Kidney capillary endothelial cell (primary cell): ENCODE data around the gene PGBD5.

Experiments
- DNase-seq: peaks from one replicate; pipeline ENCODE4 v3.0.0-alpha.2; 2018; ENCODE audit warnings: low spot score

The PGBD5 gene

DNA sequence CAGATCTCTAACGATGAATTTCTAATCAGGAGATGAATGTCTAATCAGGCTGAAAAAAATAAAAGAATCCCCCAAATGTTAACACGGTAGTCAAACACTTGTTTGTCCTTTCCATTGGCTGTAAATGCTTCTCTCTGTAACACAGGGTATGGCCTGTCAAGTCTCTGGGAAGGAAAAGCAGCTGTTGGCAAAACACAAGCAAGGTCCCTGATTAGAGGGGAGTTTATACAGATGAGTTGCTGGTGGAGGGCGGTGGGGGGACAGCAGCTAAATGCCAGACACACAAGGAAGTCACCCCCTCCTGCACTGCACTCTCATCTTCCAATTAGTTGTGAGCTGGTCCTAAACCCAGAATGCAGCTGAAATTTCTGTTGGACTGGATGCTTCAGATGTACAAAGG lies 51.0 kb downstream of the PGBD5 start:
- no peak for DNase-seq

DNA sequence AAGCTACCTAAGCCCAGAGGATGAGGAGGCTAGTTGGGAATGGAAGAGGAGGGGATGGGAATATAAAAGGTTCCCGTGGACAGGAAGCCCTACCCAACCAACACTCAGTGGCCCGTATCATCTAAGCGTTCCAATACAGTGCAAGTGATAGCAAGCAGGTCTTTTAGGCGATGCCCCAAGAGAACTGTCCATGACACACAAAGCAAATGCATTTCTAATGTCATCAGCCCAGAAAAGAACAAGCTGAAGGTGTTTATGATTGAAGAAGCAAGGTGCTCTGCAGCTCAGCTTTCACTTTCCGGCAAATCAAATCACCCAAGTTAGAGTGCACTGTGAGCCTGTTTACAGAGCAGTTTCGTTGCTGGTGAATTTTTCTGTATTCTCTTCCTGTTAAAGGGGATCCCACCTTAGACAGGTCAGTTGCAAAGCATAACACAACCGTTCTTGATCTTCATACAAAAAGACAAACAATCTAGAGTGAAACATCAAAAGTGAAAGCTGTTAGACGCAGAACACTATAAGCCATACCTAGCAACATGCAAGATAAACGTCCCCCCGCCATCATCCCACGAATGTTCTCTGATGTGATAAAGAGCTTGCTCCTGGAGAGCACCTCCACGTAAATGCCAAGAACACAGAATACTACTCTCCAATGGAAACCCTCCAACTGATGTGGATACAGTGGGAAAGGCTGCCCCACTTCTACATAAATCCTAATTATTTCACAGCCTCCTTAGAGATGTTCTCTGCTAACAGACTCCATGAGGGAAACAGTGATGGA lies 54.0 kb downstream of the PGBD5 start:
- DNase-seq = no peak

DNA sequence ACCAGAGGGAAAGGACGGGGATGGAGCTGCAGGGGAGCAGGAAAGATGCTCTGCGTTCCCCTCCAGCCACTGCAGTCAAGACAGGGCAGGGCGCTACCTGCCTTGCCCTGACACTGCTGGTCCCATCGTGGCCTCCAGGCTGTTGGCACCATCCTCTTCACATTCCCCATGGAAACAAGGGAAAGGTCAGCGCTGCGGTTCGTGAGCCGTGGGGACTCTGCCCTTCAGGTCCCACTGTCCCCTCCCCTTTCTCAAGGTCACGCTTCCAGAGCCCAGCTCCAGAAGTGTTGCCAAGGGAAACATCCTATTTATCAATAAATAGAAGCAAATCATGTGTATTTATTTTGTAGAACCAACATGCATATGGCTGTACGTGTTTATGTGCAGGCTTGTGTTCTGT lies 56.0 kb downstream of the PGBD5 start:
- no peak for DNase-seq

DNA sequence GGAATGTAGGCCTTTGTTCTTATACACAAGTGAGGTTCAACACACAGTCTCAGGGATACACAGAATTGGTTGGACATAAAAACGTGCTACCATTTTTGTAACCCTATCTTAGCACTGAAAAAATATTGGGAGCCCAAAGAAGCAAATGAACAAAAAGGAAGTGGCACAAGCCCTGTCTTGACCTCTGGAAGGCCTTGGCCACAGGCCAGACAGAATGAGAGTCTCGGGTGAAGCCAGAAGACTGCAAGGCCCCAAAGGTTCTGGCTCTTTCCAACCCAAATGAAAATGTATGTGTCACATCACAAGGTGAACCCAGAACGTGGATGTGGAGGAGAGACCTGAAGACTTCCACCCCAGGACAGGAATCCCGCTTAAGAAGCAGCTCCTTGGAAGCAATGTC lies 57.3 kb downstream of the PGBD5 start:
- no peak for DNase-seq

DNA sequence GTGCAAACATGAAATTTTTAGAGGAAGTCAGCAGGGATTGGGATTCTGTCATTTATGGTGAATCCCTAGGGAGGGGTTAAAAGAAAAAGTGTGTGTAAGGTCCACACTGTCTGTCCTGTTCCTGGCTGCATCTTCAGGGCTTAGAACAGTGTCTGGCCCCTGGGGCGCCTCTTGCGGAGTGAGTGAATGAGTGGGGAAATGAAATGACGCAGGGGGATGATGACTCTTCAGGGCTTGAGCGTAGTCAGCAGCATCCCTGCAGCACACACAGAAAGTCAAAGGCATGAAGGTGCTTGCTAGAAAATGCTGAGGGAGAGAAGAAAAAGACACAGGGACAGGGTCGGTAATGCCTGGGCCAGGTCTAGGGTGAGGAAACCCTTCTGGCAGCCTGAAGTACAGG lies 57.8 kb downstream of the PGBD5 start:
- DNase-seq = no peak

DNA sequence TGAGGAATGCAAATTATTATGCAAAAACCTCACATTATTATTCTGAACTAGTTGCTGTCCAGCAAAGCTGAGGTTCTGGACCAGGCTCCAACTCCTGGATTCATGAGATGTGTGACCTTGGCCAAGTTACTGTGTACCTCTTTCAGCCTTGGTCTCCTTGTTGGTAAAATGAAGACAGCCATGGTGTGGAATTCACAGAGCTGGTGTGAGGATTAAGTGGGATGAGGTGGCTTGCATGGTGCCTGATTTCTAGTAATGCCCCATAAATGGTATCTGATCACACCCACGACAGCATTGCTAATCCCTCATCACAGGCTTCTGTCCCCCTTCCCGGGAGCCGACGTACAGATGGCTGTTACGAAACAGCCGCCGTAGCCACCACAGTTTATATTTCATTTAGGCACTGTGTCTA lies 59.6 kb downstream of the PGBD5 start:
- no peak for DNase-seq

DNA sequence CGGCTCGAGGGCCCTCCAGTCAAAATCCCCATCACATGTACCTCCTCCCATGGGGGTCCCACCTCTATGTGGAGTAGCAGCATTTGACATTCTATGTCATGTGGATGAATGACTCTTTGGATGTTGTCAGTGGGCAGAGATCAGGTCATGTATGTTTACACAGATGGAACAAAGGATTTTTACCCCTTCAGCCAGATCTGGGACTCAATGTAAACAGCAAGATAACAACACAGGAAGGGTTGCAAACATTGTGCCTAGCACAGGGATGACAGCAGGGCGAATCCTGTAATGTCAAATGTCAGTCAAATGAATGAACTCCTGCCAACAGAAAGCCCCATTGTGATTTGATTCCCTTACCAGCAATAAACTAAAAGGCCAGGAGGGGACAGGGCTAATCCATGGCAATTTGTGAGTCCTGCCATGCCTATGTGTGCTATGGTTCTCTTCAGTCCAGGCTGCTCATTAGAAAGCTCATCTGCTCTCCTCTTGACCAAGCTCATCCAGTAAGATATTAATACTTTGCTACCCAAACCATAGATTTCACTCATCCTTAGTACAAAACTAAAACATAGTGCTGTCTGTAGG lies 60.3 kb downstream of the PGBD5 start:
- no peak for DNase-seq

DNA sequence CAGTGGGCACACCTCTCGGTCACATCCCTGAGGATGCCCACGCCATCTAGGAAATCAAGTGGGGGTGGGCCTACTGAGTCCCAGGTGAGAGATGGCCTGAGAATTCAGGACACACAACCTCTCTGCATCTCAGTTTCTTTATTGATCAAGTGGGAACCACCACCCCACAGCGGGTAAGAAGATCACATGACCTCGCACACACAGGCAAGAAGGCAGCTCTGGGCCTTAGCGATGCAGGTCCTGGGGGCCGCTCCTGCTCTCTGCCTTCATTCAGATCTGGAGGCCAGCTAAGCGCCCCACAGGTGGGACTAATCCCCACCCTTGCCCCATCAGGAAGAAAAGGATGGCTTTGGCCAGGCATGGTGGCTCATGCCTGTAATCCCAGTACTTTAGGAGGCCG lies 63.2 kb downstream of the PGBD5 start:
- no peak for DNase-seq

DNA sequence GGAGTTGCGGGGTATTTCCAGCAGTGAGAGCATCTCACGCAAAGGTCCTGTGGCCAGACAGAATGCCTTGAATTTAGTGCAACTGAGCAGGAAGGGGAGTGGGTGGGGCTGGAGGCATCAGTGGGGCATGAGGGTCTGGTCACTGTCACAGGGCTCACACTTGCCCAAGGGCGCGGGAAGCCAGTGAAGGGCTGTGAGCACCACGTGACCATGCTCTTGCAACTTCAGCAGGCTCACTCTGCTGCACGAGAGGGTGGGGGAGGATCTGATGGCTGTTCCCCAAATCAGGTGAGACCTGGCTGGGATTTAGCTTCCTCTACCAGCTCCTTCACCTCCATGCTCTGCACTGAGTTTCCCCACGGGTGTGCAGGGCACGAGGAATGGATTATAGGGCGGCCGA lies 64.2 kb downstream of the PGBD5 start:
- DNase-seq = no peak

DNA sequence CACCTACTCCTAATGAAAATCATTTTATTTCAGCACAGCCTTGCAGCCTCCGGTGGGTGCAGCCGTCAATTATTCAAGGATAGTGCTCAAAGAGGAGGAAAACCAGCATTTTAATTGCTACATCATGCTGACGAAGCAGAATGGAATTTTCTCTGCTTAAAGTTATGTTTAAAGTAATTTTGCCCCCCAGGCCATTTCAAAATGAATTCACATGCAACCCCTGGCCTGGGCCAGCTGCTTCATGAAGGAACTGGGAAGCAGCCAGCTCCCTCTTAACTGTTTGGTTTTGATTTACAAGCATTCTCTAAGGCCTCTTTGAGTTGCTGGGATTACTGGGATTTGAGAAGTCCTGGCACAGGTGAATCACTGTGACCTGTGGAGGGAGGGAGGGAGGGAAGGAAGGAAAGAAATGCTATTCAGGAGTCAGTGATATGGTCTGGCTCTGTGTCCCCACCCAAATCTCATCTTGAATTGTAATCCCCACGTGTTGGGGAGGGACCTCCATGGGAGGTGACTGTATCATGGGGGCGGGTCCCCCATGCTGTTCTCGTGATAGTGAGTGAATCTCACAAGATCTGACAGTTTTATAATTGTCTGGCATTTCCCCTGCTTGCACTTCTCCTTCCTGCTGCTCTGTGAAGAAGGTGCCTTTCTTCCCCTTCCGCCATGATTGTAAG lies 66.0 kb downstream of the PGBD5 start:
- DNase-seq = no peak

DNA sequence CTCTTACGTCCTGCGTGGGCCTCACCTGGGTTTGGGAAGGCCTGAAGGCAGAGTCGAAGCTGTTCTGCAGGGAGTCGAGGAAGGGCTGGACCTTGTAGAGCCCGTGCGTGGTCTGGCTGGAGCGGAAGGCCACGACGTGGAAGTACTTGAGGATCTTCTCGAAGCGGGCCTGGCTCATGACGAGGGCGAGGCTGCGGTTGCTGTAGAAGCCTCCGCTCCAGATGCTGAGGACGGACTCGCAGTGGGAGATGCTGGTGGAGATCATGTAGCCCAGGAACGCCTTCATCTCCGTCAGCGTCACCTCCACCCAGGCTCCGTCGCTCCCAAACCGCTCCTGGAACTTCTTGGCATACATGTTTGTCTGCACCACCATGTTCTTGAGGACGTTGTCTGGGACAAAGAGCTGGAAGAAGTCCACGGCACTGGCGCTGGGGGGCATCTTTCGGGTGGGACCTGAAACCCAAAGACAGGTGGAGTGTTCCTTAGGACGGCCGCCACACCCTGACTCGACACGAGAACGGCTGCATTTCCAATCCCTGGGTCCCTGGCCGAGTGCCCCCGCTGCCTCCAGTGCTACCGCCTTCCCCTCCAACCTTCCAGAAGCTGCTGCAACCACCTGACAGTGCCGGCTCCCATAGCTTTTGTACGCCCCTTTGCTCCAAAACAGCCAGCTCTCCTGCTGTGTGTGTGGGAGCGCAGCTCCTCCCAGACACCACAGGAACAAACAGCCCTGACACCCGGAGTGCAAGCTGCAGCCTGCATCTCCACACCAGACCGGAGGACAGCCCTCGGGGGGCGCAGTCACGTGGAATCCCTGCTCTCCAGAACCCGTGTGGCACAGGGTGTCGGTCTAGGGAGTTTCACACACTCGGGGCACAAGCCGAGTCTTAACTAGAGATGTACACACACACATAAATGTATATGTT lies 69.0 kb downstream of the PGBD5 start:
- no peak for DNase-seq

DNA sequence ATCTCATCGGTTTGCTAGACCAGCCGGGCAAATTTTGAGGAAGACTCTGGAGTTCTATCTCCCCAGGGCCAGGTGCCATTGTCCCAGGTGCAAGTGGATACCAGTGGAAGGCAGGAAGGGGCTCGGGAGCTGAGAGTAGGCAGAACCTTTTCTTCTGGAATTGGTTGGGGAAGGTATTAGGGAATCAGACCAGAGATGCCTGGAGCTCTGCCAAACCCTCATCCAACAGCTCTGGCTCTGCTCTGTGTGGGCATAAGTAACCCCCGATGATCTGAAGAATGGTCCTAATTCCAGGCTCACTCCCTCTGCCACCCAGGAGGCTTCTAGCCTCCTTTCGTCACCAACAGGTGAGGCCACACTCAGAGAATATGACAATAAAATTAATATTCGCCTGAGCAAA lies 69.9 kb downstream of the PGBD5 start:
- no peak for DNase-seq

DNA sequence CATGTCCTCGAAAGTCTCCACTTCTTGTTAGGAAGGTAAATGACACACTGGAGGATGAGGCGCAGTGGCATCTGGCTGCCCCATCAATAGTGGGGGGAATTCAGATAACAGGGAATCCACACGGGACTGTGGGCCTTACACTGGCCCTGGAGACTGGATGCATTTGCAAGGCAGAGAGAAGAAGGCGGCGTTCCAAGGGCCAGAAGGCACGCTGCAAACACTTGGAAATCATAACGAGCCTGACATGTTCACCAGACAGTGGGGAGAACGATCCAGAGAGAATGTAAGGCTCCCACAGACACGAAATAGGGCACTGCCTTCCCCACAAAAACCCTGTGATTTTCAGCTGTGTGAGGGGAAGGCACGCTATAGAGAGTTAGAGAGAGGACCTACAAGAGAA lies 70.5 kb downstream of the PGBD5 start:
- DNase-seq = no peak

DNA sequence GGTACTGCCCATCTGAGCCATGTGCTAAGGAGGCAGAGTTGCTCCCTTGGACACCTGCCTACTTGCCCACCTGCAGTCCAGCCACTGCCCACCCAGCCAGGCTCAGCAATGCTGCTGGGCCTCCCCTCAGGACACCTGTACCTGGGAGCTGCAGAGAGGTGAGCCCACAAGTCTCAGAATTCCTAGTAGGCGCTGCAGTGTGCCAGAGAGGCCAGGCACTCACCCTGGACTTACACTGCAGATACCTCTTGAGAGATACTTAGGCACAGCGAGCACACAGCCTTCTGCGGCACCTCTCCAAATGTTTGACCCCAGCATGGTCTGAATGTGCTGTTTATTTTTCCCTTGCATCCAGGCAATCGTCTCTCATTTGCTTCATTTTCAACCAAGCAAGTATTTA lies 71.0 kb downstream of the PGBD5 start:
- no peak for DNase-seq

DNA sequence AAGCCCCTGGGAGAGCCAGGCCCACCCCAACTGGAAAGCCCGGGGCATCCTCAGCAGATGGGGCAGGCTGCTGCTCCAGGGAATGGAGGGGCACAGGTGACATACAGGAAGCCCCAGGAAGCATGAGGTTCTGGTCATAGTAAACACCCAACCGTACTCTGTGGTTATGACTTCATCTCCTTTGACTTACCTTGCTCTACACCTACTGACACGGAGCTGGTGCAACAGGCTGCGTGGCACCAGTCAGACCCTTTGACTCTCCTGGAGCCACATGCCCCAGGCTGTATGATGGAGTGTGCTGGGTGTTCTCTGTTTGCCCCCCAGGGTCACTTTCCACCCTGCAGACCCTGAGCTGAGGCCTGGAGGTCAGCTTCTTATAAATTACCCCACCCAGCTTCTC lies 72.1 kb downstream of the PGBD5 start:
- no peak for DNase-seq

DNA sequence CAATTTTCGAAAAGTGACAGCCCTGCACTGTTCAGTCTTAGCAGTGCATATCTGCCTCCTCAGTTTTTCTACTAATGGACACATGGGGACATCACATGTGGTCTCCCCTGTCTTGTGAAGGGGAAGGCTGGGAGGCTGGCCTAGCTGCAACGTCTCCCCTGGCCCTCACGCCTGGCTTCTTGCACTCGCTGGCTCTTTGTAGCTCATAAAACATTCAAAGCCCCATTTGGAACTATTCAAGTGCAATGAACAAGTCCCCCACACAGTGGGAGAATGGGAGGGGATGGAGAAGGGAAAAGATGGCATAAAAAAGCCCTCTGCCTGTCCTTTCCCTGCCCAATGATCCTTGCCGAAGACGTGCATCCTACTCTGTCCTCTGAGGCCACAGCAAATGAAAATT lies 73.6 kb downstream of the PGBD5 start:
- DNase-seq = no peak

DNA sequence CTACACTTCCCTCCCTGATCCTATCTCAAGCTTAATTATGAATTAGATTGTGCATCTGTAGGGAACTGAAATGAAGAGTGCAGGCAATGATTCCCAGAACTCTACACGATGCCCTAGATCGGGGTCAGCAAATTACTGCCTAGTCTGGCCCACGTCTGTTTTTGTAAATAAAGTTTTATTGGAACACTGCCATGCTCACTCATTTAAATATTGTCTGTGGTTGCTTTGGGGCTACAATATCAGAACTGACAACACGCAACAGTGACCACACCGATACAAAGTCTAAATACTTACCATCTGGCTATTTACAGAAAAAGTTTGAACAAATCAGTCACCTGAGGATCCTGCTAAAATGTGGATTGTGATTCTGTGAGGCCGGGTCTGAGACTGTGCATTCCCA lies 74.1 kb downstream of the PGBD5 start:
- DNase-seq = no peak

DNA sequence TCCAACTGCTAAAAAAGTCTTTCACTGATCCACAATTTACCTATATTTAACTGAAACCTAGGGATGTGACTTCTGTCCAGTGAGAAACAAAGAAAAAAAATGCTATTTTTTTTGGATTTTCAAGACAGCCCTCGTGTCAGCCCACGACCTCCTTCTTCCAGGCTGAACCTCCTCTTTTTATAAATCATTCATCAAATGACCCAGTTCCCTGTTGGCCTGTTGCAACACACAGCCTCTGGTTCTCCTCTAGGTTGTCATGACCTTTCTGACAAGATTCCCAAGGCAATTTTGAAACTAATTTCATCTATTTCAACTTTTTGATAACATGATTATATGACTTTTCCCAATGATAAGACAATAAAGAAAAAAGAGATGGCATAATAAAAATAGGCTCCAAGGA lies 74.6 kb downstream of the PGBD5 start:
- DNase-seq = no peak

DNA sequence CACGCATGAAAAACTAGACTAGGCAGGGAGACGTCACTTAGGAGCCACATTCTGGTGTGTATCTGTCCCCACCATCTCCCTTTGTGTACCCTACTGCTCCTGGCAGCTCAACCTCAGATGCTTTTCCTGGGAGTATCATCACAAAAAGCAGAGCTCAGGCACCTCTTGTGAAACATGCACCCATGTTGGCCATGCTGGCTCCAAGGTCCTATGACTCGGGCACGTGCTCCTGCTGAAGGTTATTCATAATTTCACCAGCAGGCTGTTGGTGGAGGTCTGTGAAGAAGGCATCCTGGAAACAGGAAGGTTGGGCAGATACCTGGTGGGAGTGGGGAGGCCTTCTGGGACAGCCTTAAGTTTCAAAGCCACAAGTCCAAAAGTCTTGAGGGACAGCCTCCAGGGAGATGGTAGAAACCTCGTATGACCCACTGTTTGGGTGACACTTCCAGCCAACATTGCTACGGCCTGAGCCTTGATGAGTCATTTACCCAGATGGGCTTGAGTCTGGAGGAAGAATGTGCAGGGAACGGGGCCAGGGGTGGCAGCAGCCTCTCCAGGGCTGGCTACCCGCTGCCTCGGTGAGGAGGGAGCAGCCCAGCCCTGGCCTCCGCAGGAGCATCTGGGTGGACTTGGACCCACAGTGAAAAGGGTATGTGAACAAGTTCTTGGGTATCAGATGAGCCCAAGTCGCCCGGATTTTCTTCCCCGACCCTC lies 75.8 kb downstream of the PGBD5 start:
- no peak for DNase-seq

DNA sequence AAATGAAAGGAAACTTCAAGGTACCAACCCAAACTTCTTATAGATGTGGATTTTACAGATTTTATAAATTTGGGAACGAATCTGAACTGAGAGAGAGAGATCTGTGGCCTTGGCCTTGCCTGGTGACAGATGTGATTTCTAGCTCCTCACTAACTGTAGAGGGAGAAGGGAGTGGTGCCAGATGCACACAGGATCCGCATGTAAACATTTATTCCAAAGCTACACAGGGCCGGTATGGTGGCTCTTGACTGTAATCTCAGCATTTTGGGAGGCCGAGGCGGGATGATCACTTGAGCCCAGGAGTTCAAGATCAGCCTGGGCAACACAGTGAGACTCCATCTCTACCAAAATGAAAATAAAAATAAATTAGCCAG lies 77.1 kb downstream of the PGBD5 start:
- no peak for DNase-seq

DNA sequence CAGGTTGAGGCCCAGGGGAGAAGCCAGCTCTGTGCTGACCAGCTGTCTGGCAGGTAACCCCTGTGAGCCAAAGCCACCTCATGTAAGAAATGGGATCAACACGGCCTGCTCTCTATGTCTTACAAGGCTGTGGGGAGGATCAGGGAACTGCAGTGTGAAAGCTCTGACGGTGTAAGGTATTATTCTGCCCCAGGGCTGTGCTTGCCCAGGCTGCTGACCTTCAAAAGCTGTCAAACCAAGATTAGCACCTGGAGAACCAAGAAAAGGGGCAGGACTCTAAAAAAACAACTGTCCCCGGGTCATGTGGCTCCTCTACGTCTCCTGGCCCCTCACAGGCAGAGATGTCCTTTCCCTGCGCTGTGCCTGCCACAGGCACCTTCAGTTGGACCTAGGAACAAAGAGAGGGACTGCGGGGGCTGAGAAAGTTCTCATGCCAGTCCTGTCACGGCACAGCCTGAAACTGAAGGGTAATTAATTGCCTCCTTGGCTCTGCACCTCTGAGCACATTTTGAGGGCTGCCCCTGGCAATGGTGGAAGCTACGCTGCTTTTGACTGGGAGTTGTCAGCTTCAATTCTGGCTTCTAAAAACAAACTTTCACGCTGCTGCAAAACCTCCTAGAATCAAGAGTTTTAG lies 77.6 kb downstream of the PGBD5 start:
- DNase-seq = no peak
